GM18526 (cell line): ENCODE measurements around the gene KCNAB1.

ENCODE experiments used
- POLR2A ChIP-seq: IDR thresholded peaks from 3 replicates; pipeline ENCODE4 v1.6.1; 2011; ENCODE audit not compliant: insufficient read length; ENCODE audit errors: extremely low read depth

KCNAB1 gene

DNA sequence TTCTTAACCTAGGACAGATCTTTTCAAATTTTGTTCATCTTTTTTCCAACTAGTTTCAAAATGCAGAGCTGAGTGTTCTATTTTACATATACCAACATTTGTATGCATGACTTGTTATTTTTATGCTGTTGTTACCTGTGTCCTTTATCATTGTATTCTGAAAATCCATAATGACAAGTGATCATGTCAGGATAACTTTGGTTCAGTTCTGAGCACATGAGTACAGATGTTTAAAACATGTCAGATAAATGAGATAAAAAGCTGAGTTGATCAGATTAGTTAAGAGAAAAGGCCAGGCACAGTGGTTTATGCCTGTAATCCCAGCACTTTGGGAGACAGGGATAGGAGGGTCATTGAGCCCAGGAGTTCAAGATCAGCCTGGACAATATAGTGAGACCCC, 229.6 kb downstream of the KCNAB1 start:
- no peak for TF ChIP-seq POLR2A

DNA sequence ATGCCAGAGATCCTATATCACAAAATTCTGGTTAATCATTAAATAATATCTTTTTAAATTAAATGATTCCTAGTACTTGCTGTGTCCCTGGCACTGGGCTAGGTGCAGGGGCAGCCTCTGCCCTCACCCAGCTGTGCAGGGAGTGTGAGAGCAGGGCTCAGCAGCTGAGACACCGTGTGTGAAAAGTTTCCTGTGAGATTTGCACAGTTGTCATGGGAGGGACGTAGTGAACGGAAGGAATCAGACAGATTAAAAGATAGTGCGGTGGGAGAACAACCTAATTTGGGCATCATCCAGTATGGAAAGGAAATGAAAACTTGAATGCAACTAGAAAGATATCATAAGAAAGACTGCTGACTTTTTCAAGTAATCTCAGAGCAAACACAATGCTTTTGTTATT, 230.4 kb downstream of the KCNAB1 start:
- no peak for TF ChIP-seq POLR2A

DNA sequence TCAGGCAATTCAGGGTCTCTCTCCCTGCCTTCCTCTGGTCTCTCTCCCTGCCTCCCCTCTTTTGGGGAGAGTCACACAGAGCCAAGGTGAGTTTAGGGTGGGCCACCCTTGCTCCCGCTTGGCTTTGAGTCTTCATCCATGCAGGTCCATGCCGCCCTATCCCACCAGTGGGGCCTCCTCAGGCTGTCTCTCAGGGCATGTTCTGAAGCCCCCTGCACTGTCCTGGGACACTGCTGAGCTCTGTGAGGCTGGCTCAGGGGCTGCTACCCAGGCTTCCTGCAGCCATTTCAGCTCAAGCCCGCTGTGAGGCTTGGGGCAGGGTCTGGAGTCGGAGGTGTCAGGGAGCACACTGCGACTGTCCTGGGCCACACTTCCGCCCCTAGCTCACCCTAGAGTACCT, 231.4 kb downstream of the KCNAB1 start:
- no peak for TF ChIP-seq POLR2A

DNA sequence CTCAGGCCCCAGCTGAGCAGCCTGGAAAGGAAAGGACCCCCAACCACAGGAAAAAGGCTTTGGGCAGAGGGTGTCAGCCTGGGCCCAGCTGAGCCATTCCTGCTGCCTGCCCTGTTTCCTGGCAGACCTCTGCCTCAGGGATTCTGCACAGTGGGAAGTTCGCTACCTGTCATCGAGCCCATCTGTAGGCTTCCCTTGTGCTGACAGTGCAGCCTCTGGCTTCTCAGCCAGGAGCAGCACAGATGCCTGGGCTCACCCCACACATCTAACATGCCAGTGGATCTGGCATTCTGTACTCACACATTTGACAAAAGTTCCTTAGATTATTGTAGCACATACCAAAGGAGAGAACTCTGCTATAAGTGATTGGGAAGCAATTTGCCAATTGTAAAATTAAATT, 232.3 kb downstream of the KCNAB1 start:
- no peak for TF ChIP-seq POLR2A

DNA sequence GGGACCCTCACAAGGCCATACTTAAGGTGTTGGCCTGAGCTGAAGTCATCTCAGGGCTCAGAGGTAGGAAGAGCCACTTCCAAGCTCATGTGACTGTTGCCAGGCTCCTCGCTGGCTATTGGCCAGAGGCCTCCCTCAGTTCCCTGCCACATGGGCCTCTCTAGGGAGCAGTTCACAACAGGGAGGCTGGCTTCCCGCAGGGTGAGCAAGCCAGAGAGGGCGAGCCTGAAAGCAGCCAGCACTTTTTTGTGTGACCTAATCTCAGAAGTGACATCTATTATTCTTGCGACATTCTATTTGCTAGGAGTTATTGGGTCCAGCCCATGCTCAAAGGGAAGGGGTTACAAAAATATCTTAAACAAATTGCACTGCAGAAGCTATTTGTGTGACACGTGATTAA, 233.2 kb downstream of the KCNAB1 start:
- no peak for TF ChIP-seq POLR2A

DNA sequence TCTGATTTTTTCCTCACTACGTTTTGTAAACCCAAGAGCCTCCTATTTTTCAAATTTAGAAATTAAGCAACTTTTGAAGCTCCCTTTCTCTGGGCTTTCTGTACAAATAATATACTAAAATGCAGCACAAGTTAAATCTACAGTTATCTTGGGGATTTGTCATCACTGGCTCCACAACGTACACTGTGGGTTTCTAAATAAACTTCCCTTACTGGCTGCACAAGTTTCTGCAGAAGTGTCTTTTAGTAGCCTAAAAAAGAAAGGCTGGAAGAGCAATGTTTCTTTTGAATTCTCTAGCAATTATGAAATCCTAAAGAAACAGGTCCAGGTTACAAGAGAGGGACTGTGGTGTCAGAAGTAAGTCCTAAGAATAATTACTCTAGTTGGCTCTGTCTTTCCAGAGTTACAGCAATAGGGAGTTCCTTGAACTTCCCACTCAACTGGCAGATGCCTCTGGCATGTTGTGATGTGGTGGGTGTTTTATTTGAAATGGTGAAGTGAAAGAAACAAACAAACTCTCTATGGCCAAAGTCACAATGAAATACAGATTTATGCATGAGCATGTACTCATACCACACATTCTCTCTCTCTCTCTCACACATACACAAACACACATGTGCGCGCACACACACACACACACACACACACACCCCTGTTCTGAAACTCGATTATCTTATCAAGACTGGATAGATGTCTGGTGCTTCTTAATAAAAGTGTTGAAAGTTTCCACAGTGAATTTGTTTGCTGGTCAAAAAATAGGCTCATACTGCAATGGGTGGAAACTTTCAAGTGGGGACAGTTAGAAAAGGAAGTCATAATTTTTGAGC, 236.4 kb downstream of the KCNAB1 start:
- TF ChIP-seq POLR2A = no peak

DNA sequence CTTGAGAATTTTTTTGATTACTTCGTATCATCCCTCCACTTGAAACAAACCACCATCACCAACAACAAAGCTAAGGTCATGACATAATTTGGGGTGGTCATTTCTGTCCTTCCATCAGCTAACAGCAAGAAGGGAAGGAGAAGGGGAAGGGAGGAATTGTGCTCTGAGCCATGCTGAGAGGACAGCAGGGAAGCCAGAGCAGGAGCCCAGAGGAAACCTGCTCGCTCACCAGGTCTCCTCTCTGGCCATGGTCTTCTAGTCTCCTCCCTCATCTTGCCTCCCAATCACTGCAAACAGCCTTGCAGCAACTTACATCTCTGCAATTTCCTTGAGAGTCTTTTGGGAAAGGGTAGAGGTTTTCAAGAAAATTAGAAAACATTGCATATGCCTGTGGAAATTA, 237.9 kb downstream of the KCNAB1 start:
- no peak for TF ChIP-seq POLR2A

DNA sequence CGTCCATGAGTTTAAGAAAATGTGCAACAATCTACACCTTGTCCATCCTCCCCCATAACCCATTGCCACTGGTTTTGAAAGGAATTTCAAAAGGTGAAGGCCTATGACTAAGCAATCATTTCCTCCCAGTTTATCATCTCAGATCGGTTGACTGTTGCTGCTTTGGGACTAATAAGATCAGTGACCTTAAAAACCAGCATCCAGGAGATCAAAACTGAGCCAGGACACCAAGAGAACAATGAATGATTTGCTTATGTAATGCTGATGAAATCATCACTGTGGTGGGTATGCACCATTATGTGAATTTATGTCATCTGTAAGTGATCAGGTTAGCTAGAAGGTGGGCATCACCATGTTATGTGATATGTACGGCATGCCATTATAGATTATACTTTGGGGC, 239.0 kb downstream of the KCNAB1 start:
- TF ChIP-seq POLR2A = no peak

DNA sequence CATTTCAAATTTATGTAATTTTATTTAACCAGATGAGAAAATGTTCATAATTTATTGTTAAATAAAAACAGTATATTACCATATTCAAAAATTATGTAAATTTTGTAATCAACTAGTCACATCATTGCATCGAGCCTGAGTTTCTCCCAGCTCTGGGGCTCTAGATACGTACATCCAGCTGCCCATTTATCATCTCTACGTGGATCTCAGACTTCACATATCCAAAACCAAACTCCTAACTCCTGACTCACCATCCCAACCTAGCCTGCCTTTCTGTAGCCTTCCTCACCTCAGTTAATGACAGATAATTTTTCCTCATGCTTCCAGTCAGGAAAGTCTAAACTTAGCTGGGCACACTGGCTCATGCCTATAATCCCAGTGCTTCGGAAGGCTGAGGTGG, 239.7 kb downstream of the KCNAB1 start:
- TF ChIP-seq POLR2A = no peak

DNA sequence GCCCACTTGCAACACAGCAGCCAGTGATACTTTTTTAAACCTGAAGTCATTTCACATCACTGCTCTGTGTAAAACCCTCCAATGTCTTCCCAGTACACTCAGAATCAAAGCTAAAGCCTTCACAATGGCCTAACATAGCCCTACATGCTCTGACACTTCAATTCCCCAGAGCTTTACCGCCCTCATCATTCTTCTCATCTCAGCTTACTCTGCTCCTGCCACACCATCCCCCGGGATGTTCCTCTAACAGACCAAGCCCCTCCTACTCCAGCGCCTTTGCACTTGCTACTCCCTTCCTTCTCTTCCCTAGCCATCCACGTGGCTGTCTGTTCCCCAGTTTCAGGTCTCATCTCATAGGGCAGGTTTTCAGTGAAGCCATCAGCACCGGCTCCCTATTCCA, 240.6 kb downstream of the KCNAB1 start:
- TF ChIP-seq POLR2A = no peak

DNA sequence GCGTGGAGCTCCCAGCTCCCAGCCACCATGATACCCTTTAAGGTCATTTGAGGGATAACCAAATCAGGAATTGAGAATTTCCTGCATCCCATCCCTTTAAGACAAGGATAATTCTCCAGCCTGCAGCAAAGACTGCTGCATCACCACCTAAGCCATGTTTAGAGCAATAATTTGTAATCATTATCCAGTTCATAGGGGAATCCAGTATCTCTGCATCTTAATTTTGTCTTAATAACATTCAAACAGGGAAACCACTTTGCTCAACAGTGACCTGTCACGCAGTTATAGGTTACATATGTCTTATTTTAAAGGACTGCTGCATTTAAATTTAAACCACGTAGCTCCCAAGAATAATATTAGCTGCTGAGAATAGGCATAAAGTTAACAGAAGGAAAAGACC, 246.2 kb downstream of the KCNAB1 start:
- TF ChIP-seq POLR2A = no peak

DNA sequence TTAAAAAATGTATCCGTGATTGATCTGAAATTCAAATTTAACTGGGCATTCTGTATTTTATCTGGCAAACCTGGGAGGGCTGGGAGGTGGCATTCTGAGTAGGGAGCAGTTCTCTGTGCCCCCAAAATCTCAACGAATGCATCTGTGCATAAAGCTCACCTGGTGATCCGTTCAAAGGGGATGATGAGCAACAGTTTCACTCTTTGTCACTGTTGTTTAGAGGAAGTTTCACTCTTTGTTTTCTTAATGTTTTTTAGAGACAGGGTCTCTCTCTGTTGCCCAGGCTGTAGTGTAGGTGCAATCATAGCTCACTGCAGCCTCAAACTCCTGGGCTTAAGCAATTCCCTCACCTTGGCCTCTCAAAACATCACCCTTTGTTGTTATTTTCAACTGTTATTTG, 247.8 kb downstream of the KCNAB1 start:
- TF ChIP-seq POLR2A = no peak

DNA sequence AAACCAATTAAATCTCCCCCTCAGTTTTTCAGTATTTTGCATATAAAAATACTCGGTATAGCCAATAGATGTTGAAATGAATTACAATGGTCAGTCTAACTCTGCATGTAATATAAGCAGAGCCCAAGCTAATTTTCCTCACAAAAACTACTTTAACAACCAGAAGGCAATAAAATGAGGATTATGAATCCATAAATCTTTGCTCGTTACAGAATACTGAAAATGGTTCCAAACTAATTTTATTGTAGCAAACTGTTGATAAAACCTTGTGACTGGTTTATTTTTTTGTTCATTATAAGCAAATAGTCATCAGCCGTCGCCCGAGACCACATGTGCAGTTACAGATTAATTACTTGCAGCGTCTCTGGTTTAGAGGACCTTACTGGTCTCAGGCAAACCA, 251.3 kb downstream of the KCNAB1 start:
- TF ChIP-seq POLR2A = no peak

DNA sequence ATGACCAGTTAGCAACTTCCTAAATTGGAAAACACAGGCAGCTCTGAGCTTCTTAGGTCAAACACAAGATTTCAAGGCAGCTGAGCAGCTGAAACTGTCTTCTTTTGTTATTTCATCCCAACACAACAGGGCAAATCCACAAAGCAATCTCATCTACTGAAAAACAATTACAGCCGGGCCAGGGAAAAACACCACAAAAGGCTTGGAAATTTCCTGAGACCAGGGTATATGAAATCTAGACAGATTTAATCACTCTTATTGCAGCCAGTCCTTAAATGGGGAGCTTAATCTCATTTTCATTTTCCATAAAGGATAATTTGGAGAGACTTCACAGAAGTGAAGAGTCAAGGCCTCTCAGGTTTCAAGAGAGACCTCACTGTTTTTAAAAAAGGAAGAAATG, 252.7 kb downstream of the KCNAB1 start:
- no peak for TF ChIP-seq POLR2A

DNA sequence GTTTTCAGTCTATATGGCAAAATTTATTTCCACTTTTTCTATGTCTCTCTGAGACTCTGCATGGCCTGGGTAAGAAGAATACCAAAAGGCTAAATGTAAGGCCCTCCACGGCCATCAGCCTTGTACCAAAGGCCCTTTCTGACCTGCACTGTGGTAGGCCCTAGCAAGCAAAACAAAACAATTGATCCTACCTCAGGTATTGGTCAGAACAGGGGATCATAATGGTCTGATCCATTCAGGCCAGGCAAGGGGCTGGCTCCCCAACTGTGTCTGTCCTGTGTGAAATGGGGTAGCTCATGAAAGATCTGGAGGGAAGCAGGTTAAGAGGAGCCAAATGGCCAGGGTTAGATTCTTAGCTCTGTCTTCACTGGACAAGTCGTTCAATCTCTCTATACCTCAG, 253.3 kb downstream of the KCNAB1 start:
- TF ChIP-seq POLR2A = no peak

DNA sequence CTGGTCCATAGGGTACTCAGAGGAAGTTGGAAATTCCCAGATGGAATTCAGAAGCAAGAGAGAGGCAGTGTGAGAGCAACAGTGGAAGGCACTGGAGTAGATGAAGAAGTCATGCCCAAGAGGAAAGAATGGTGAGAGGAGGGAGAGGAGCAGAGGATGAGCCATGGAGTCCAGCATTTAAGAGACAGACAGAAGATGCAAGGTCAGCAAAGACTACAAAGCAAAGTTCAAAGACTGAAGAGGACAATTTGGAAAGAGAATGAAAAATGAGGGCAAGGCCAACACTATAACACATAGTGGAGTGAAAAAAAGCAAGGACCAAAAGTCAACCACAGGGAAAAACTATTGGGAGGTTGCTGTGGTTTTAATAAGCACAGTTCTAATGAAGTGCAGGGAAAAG, 255.8 kb downstream of the KCNAB1 start:
- TF ChIP-seq POLR2A = no peak

DNA sequence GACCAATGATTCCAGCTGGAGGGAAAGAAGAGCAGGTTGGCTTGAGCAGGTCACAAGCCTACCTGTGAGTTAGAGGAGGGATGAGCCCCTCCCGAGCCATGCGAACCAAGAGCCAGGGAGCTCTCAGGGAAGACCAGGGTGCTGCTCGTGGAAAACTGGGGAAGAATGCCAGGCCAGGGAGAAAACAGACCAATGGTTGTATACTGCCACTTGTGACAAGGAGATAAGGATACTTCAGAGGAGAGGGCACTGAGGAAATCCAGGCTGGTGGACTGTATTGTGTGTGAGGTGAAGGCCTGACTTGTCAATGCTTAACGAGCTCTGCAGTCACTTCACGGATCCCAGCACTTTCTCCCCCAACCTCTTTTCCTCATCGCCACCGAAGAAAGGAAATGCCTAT, 256.9 kb downstream of the KCNAB1 start:
- TF ChIP-seq POLR2A = no peak
